HG02610 (cell line): ENCODE measurements around the gene RFX8.
"Not testable (repeated sequence)": the region's sequence is repeated elsewhere in the genome, so short reads cannot be mapped to it uniquely, and the experiment has no call there.

Experiments
- ATAC-seq: cut with Tn5 transposase; IDR thresholded peaks from one replicate; pipeline ENCODE4 v1.9.1; 2021; ENCODE audit warnings: mild to moderate bottlenecking, moderate library complexity; ENCODE audit not compliant: unreplicated experiment

Gene RFX8

DNA sequence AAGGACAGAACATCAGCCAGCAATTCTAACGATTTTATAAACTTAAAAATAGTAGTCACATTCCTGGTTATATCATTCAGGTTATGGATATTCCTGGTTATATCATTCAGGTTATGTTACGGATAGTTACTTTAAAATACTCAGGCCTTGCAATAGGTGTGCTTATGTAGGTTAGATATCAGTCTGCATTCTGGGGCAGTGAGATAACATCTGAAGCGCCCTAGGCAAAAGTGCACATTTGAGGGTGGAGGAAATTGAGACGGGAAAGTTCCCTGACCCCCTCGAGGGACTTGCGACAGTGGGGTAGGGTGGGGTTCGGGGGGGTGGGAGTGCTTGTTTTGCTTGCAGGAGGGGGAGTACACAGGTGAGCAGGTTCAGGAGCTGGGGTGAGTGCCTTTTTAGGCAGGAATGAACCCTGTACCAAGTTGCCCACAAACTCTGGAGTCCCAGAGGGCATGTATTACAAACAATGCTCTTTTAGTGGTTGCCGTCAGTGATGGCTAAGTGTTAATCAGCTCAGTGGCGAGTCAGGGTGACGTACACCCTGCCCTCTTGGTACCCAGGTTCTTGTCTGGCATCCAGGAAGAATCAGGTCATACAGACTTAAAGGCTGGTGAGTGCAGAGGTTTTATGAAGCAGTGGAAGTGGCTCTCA, 119.4 kb downstream of the RFX8 start:
- ATAC-seq, result no peak

DNA sequence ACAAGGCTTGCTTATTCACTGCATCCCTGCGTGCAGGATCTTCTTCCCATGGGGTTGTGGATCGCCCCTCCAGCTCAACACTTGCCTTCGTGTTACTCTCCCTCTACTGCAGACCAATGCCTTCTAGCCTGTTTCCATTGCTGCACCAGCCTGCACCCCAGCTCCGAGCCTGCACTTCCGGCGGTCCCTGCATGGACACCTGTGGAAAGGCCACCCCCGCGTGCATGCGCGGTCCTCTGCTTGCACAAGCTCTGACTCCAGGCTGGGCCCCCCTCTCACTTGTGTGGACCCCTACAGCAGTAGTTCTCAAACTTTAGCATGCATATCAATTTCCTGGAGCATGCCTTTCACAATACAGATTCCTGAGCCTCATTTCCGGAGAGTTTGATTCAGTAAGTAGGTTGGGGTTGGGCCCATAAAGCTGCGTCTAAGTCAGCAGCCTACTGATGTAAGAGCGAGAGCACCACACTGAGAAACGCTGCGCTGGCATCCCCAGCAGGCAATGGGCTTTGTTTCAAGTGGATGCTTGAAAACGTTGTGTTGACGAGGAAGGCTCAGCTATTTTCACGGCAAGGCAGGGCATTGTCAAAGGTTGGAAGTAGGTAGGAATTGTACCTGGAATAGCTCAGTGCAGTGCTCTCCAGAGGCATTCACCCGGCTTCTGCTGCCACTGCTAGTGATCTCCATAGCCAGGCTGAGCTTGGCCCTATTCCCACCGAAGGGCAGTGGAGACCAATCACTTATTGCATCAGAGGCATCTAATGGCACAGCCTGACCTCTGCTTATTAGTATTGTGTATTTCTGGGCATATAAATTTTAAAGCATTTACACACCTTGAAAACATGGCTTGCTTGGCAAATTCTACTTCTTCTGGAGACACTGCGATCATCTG, 120.2 kb downstream of the RFX8 start:
- ATAC-seq, result no peak

DNA sequence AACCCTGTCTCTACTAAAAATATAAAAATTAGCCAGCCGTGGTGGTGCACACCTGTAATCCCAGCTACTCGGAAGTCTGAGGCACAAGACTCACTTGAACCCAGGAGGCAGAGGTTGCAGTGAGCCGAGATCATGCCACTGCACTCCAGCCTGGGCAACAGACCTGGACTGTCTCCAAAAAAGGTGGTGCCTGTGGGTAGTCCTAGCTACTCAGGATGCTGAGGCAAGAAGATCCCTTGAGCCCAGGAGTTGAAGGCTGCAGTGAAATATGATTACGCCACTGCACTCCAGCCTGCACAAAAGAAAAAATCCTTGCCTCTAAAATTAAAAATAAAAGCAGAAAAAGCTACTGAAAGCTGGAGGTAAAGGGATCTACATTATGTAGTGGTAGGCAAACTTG, 122.3 kb downstream of the RFX8 start:
- ATAC-seq, result not testable (repeated sequence)

DNA sequence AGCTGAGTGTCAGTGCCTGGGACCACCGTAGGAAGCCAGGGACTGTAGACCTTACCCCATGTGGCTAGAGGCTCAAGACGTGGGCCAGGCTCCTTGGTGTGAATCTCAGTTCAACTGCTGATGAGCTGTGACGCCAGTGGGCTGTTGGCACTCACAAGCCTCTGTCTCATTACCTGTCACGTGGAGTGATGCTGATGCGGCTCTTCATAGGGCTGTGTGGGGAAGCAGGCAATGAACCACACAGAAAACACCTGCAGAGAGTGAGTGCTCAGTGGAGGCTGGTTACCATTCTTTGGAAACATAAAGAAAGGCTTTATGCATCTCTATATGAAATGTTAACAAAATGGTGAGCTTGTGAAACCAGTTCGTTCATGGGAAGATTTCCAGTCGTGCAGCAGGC, 123.7 kb downstream of the RFX8 start:
- no peak for ATAC-seq

DNA sequence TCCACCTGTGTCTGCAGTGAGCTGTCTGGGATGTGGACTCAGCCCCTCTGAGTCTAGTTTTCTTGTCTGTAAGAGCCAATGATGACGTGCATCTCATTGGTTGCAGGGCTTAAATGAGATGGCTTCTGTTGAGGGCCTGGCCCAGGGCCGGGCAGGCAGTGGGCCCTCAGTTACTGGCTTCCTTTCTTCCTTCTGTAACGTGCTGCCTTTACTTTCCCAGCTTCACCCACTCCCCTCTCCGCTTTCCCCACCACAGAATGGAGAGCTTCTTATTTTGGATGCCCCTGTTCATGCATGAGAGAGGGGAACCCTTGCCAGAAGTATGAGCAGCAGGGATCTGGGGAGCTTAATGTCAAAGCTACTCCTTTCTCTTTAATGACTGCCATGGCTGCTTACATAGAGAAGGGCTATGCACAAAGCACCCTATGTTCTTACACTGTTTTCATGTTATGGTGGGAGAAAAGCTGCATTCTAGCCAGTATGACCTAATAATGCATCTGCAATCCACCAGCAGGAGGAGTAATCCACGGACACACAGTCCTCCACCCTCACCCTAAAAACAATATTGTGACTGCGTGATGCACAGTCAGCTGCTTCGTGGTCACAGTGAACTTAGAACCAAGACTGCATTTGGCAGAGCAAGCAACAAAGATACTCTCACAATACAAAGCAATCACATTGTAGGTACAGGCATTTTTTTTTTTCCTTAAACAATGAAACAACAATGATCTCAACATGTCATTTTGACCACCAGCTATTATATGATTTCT, 124.8 kb downstream of the RFX8 start:
- ATAC-seq, result no peak

- no peak for ATAC-seq
These were observed 126.0 kb downstream of the RFX8 start for GRCh38 chr2:101348883-101349282.
